H1 (cell line): ENCODE data around the gene XIAP. TPM values are rescaled to one million over a fixed set of nuclear protein-coding genes. Genes with fewer than 3 reads are reported as not detected.

Source experiments
- CTCF ChIA-PET: fragments of 300-600 bp; sonication (Branson Sonifier 250); formaldehyde crosslinking; loops from one replicate; lab custom pipeline; 2021; ENCODE audit not compliant: partially characterized antibody; lab: Charles Lee
- POLR2A ChIA-PET: fragments of 300-600 bp; sonication (Branson Sonifier 250); formaldehyde crosslinking; loops from one replicate; lab custom pipeline; 2021; ENCODE audit warnings: inconsistent platforms; ENCODE audit not compliant: partially characterized antibody; lab: Charles Lee
- DNase-seq, 2 experiments: peaks; one replicate each; pipeline versions ENCODE4 v3.0.0 to v3.0.0-alpha.2; 2010 to 2022; ENCODE audit warnings: low spot score in 2 of 2, low read depth in 1 of 2, mixed read lengths in 1 of 2
- FAIRE-seq: peaks from 2 replicates; lab custom pipeline; 2011; peaks lifted over from hg19 to GRCh38; lab: Jason Lieb, UNC
- H2AFZ ChIP-seq: 2 replicates; pipeline ENCODE4 v1.8.1; 2012; ENCODE audit warnings: low read length, inconsistent platforms
- H2AK5ac ChIP-seq: 2 replicates; pipeline ENCODE4 v1.6.1; 2013; ENCODE audit warnings: low read depth, low read length
- H2BK120ac ChIP-seq: replicated peaks from 2 replicates; pipeline ENCODE3; 2013; ENCODE audit warnings: low read depth, low read length, inconsistent platforms
- H2BK12ac ChIP-seq: 2 replicates; pipeline ENCODE4 v1.6.1; 2013; ENCODE audit warnings: low read depth, low read length
- H2BK15ac ChIP-seq: 2 replicates; pipeline ENCODE4 v1.6.1; 2013; ENCODE audit warnings: low read length
- H2BK20ac ChIP-seq: 2 replicates; pipeline ENCODE4 v1.6.1; 2013; ENCODE audit warnings: low read length
- H2BK5ac ChIP-seq: 2 replicates; pipeline ENCODE4 v1.6.1; 2013; ENCODE audit warnings: low read depth, low read length
- H3K14ac ChIP-seq: 2 replicates; pipeline ENCODE4 v1.6.1; 2013; ENCODE audit warnings: inconsistent platforms; ENCODE audit not compliant: insufficient read length
- H3K18ac ChIP-seq: 2 replicates; pipeline ENCODE4 v1.6.1; 2013; ENCODE audit warnings: low read length; ENCODE audit errors: extremely low read depth
- H3K23ac ChIP-seq: 2 replicates; pipeline ENCODE4 v1.6.1; 2013; ENCODE audit warnings: inconsistent platforms; ENCODE audit not compliant: insufficient read length
- H3K23me2 ChIP-seq: 2 replicates; pipeline ENCODE4 v1.6.1; 2013; ENCODE audit warnings: low read depth, low read length
- H3K27ac ChIP-seq: 2 replicates; pipeline ENCODE4 v1.6.1; 2011; ENCODE audit warnings: low read depth, low read length, inconsistent platforms
- H3K27me3 ChIP-seq, 4 experiments: replicated peaks in 1 of 4; 1 replicate in 1 of 4; 2 replicates in 3 of 4; pipeline versions ENCODE4 v1.6.1 to v1.8.1; 2011 to 2013; ENCODE audit warnings: low read length in 3 of 4, mild to moderate bottlenecking in 3 of 4, inconsistent platforms in 2 of 4, mixed read lengths in 2 of 4, moderate library complexity in 1 of 4; ENCODE audit not compliant: control insufficient read depth in 3 of 4, insufficient read depth in 3 of 4; ENCODE audit errors: extremely low read depth in 1 of 4
- H3K36me3 ChIP-seq, 4 experiments: 2 replicates each; pipeline versions ENCODE4 v1.6.1 to v1.8.1; 2011 to 2013; ENCODE audit warnings: mild to moderate bottlenecking in 4 of 4, low read length in 3 of 4, moderate library complexity in 2 of 4, control low read depth in 1 of 4, inconsistent platforms in 1 of 4; ENCODE audit not compliant: insufficient read depth in 4 of 4, control insufficient read depth in 2 of 4
- H3K4ac ChIP-seq: replicated peaks from 2 replicates; pipeline ENCODE3; 2013; ENCODE audit warnings: low read length, low read depth, mixed read lengths, inconsistent platforms; ENCODE audit not compliant: insufficient read length
- H3K4me1 ChIP-seq, 4 experiments: replicated peaks in 1 of 4; 1 replicate in 1 of 4; 2 replicates in 3 of 4; pipeline versions ENCODE4 v1.6.1 to v1.8.1; 2011 to 2013; ENCODE audit warnings: low read length in 3 of 4, inconsistent platforms in 2 of 4, mixed read lengths in 1 of 4; ENCODE audit not compliant: insufficient read depth in 4 of 4, control insufficient read depth in 3 of 4
- H3K4me2 ChIP-seq, 2 experiments: 2 replicates each; pipeline versions ENCODE4 v1.6.1 to v1.8.1; 2011 to 2013; ENCODE audit warnings: low read depth in 2 of 2, low read length in 2 of 2, control low read depth in 1 of 2, inconsistent platforms in 1 of 2, mild to moderate bottlenecking in 1 of 2; ENCODE audit not compliant: insufficient read depth in 1 of 2
- H3K4me3 ChIP-seq, 4 experiments: fragments of 200-600, 300-600 bp in 1 of 4; sonication (generic), shearing (Covaris generic), sonication (Bioruptor Twin) in 1 of 4; 2 replicates each; pipeline versions ENCODE4 v1.5.1 to v1.8.1; 2011 to 2016; ENCODE audit warnings: low read length in 4 of 4, low read depth in 3 of 4, control low read depth in 2 of 4, inconsistent platforms in 2 of 4, mild to moderate bottlenecking in 2 of 4, mixed read lengths in 1 of 4, moderate library complexity in 1 of 4; ENCODE audit not compliant: insufficient read depth in 2 of 4; ENCODE audit errors: extremely low read depth in 1 of 4
- H3K56ac ChIP-seq: replicated peaks from 2 replicates; pipeline ENCODE3; 2013; ENCODE audit warnings: low read depth, mild to moderate bottlenecking, mixed read lengths, low read length, inconsistent platforms; ENCODE audit not compliant: insufficient read length
- H3K79me1 ChIP-seq: 2 replicates; pipeline ENCODE4 v1.6.1; 2013; ENCODE audit warnings: low read depth, low read length, control low read depth
- H3K79me2 ChIP-seq, 2 experiments: 2 replicates each; pipeline versions ENCODE4 v1.6.1 to v1.8.1; 2012 to 2013; ENCODE audit warnings: low read length in 2 of 2, mild to moderate bottlenecking in 2 of 2, inconsistent platforms in 1 of 2; ENCODE audit not compliant: insufficient read depth in 2 of 2, control insufficient read depth in 1 of 2
- H3K9ac ChIP-seq, 4 experiments: replicated peaks in 1 of 4; 1 replicate in 1 of 4; 2 replicates in 3 of 4; pipeline versions ENCODE4 v1.6.1 to v1.8.1; 2011 to 2013; ENCODE audit warnings: low read depth in 3 of 4, low read length in 3 of 4, control low read depth in 2 of 4, mild to moderate bottlenecking in 2 of 4, moderate library complexity in 2 of 4, inconsistent platforms in 1 of 4; ENCODE audit errors: extremely low read depth in 1 of 4
- H3K9me3 ChIP-seq, 2 experiments: 2 replicates each; pipeline versions ENCODE4 v1.6.1 to v1.8.1; 2012 to 2013; ENCODE audit warnings: mild to moderate bottlenecking in 2 of 2, moderate library complexity in 2 of 2, control low read depth in 1 of 2, inconsistent platforms in 1 of 2, low read depth in 1 of 2, low read length in 1 of 2, mixed read lengths in 1 of 2; ENCODE audit not compliant: insufficient read depth in 2 of 2
- H4K20me1 ChIP-seq, 2 experiments: replicated peaks in 1 of 2; 2 replicates each; pipeline versions ENCODE3 to v1.8.1; 2011 to 2013; ENCODE audit warnings: inconsistent platforms in 2 of 2, low read length in 2 of 2, mild to moderate bottlenecking in 1 of 2; ENCODE audit not compliant: insufficient read depth in 2 of 2, control insufficient read depth in 1 of 2
- H4K5ac ChIP-seq: 2 replicates; pipeline ENCODE4 v1.6.1; 2013; ENCODE audit warnings: low read length, low read depth, mixed read lengths, inconsistent platforms; ENCODE audit not compliant: insufficient read length
- H4K8ac ChIP-seq: 2 replicates; pipeline ENCODE4 v1.8.0; 2013; ENCODE audit warnings: mild to moderate bottlenecking, moderate library complexity, low read length, inconsistent platforms; ENCODE audit not compliant: insufficient read depth; ENCODE audit errors: extremely low read depth
- H4K91ac ChIP-seq: replicated peaks from 2 replicates; pipeline ENCODE3; 2013; ENCODE audit warnings: low read length, mixed read lengths, inconsistent platforms; ENCODE audit not compliant: insufficient read length
- JUND ChIP-seq: IDR thresholded peaks from 2 replicates; pipeline ENCODE4 v1.6.1; 2011; ENCODE audit warnings: mild to moderate bottlenecking, improper control_type of control experiment, low read length
- KDM5A ChIP-seq: fragments of 200-600 bp; IDR thresholded peaks from 2 replicates; pipeline ENCODE4 v1.7.1; 2012; ENCODE audit warnings: mild to moderate bottlenecking, low read length, inconsistent platforms, mixed read lengths
- MAX ChIP-seq: IDR thresholded peaks from 2 replicates; pipeline ENCODE4 v1.6.1; 2012; ENCODE audit warnings: inconsistent platforms
- SAP30 ChIP-seq: fragments of 300-600 bp; sonication (generic); IDR thresholded peaks from 2 replicates; pipeline ENCODE4 v1.7.1; 2012; ENCODE audit warnings: low read length, moderate library complexity, mild to moderate bottlenecking, inconsistent platforms; ENCODE audit not compliant: insufficient read depth, insufficient replicate concordance
- SIN3A ChIP-seq, 2 experiments: IDR thresholded peaks in 1 of 2; conservative IDR thresholded peaks in 1 of 2; 2 replicates each; pipeline ENCODE4 v1.6.1; 2011 to 2012; ENCODE audit warnings: low read length in 2 of 2, improper control_type of control experiment in 1 of 2, low read depth in 1 of 2, mild to moderate bottlenecking in 1 of 2
- SUZ12 ChIP-seq: fragments of 200-600 bp; sonication (generic); IDR thresholded peaks from 2 replicates; pipeline ENCODE4 v1.6.1; 2012; ENCODE audit warnings: mild to moderate bottlenecking, inconsistent platforms, low read length, moderate library complexity, mixed read lengths
- USF2 ChIP-seq: IDR thresholded peaks from 2 replicates; pipeline ENCODE4 v1.6.1; 2011; ENCODE audit warnings: low read length, improper control_type of control experiment
- WGBS, 2 experiments: shearing (Covaris generic) in 1 of 2; methylation state at CpG; one replicate each; pipeline versions ENCODE4 v1.1.6 to v1.1.7; 2013 to 2015; ENCODE audit warnings: low lambda C conversion rate in 2 of 2, mixed read lengths in 2 of 2, inconsistent platforms in 1 of 2, low coverage in 1 of 2, missing lambda C conversion rate in 1 of 2; ENCODE audit not compliant: insufficient replicate concordance in 2 of 2, insufficient coverage in 1 of 2, insufficient read length in 1 of 2; ENCODE audit errors: extremely low coverage in 1 of 2, missing lambda C conversion rate in 1 of 2; 5-methylcytosine and 5-hydroxymethylcytosine counted together
- polyA plus RNA-seq, 7 experiments: library from polyadenylated mRNA; depleted of rRNA in 3 of 7; stranded (reverse) in 5 of 7; unstranded in 2 of 7; fragments of >200 nt in 5 of 7; fragments of 200-250 nt in 2 of 7; gene quantifications; 1 replicate in 5 of 7; 2 replicates in 1 of 7; 4 replicates in 1 of 7; pipeline versions ENCODE4 v1.2.1 to v1.2.3, GENCODE V29; 2011 to 2013; ENCODE audit warnings: missing spikeins in 2 of 7, mixed read lengths in 2 of 7
- total RNA-seq: library from RNA; stranded (reverse); fragmentation: NEBNext Ultra II Directional; extraction: Animal tissue kit (Norgen Biotek cat#: 25700); gene quantifications from 2 replicates; pipeline ENCODE4 v1.2.1, GENCODE V29; 2021

XIAP gene
- total and polyA plus RNA-seq, 2 of the 8 experiments (the other 6 are each of a cell fraction or from before 2014, with no cell fraction given): 5.9 to 44.7 TPM

GRCh38 chrX:123876177-123876576 is 16.3 kb downstream of the XIAP start:
- H2BK5ac ChIP-seq: no peak overlapping the region
- FAIRE-seq: no peak
- H3K18ac ChIP-seq: no peak overlapping the region
- no peak overlapping the region for H3K27ac ChIP-seq
- H3K79me2 ChIP-seq: peaks cover 0 to 17% of the 10 kb centered on the region in 2 experiments; a peak in 2 of 4 replicates
- no peak overlapping the region for H2AFZ ChIP-seq
- no peaks in the 10 kb centered on the region for H3K27me3 ChIP-seq
- H3K4me1 ChIP-seq: no peaks in the 10 kb centered on the region
- H3K4ac ChIP-seq: no peak overlapping the region
- H3K9ac ChIP-seq: no peak overlapping the region
- ChIA-PET POLR2A (interaction anchor here (0.7 to 2.3 kb wide), 3 partner anchors 8 to 16 kb away, joined by 3 to 5 read pairs (median 5); partner anchors contain the start of gene XIAP), CTCF (interaction anchor here (0.6 to 1.7 kb wide), 2 partner anchors 13 to 105 kb away, joined by 3 to 4 read pairs; no protein-coding TSS in a partner anchor)
- no peak overlapping the region for H2BK20ac ChIP-seq
- no peak overlapping the region for H2AK5ac ChIP-seq
- H3K9me3 ChIP-seq: no peaks in the 10 kb centered on the region
- no peak overlapping the region for H3K23ac ChIP-seq
- no peaks in the 10 kb centered on the region for H3K36me3 ChIP-seq
- H3K4me3 ChIP-seq: no peak overlapping the region
- H4K5ac ChIP-seq: no peak overlapping the region
- no peak overlapping the region for H2BK120ac ChIP-seq
- H4K20me1 ChIP-seq: no peaks in the 10 kb centered on the region
- no peak overlapping the region for H3K56ac ChIP-seq
- no peak overlapping the region for H2BK15ac ChIP-seq
- H4K91ac ChIP-seq: no peak overlapping the region
- no peak for DNase-seq
- H4K8ac ChIP-seq: no peak overlapping the region
- no peaks in the 10 kb centered on the region for H3K79me1 ChIP-seq
- H3K14ac ChIP-seq: no peak overlapping the region
- H2BK12ac ChIP-seq: no peak overlapping the region
- 80% methylated on average over 1 of the region's 2 CpGs; no CpG with 5 or more reads in 1 of the 2 experiments for WGBS, 2 experiments
- H3K23me2 ChIP-seq: no peaks in the 10 kb centered on the region
- TF ChIP-seq SUZ12 (no peak), MAX (no peak), SAP30 (no peak), USF2 (no peak), SIN3A (conservative IDR thresholded peaks at IDR 0.05 in 1 of 2, IDR thresholded peaks at IDR 0.05 in 1 of 2; ENCODE audit: low read depth in 1 of 2, low read length in 2 of 2) (no peak), KDM5A (no peak), JUND (no peak)
- TF ChIP-seq, all 59 proteins: peak for 0
- H3K4me2 ChIP-seq: no peak overlapping the region
